ENCODE results near the gene MIA2.
A peak's percentile ranks its signal among the peaks of the same experiment; 100 is the strongest.
"Not testable (repeated sequence)": the region's sequence is repeated elsewhere in the genome, so short reads cannot be mapped to it uniquely, and the experiment has no call there.

The MIA2 gene

DNA sequence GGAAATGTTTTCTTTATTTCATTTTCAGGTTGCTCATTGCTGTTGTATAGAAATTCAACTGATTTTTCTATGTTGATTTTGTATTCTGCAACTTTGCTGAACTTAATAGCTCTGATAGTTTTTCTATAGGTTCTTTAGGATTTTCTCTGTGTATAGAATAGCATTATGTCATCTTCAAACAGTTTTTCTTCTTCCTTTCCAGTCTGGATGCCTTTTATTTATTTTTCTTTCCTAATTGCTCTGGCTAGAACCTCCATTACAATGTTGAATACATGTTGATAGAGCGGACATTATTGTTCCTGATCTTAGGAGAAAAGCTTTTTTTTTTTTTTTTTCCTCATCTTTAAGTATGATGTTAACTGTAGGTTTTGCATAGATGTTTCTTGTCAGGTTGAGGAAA, 39.2 kb downstream of the MIA2 start:
- ChIA-PET CTCF (no interaction called here), POLR2A (ENCODE audit: low non-redundant PET) (no interaction called here)
- no peak for DNase-seq (ENCODE audit: low spot score)
- no peak overlapping the region for H3K27ac ChIP-seq
- TF ChIP-seq, protein P1, sequence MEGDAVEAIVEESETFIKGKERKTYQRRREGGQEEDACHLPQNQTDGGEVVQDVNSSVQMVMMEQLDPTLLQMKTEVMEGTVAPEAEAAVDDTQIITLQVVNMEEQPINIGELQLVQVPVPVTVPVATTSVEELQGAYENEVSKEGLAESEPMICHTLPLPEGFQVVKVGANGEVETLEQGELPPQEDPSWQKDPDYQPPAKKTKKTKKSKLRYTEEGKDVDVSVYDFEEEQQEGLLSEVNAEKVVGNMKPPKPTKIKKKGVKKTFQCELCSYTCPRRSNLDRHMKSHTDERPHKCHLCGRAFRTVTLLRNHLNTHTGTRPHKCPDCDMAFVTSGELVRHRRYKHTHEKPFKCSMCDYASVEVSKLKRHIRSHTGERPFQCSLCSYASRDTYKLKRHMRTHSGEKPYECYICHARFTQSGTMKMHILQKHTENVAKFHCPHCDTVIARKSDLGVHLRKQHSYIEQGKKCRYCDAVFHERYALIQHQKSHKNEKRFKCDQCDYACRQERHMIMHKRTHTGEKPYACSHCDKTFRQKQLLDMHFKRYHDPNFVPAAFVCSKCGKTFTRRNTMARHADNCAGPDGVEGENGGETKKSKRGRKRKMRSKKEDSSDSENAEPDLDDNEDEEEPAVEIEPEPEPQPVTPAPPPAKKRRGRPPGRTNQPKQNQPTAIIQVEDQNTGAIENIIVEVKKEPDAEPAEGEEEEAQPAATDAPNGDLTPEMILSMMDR (conservative IDR thresholded peaks at IDR 0.05; ENCODE audit: low read depth) = no peak

DNA sequence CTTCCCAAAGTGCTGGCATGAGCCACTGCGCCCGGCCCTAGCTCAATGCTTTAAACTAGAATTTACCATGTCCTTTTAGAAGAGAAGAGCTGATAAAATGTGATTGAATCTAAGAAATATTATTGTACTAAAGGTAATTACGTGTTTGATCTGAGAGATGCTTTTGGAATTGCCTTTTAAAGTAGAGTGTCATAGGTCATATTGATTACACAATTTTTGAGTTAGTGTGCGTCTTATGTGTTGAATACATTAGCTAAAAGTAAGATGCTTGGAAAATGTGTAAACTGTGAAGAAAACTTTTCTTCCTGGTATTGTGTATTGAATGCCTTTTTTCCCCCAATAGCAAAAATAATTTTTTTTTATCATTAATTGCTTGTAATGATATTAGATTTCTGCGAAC, 41.7 kb downstream of the MIA2 start:
- CTCF ChIA-PET = interaction anchor here (0.8 kb wide), 1 partner anchor 155 kb away, joined by 3 read pairs; no protein-coding TSS in a partner anchor
- TF ChIP-seq, protein P1 (conservative IDR thresholded peaks at IDR 0.05; ENCODE audit: low read depth) = no peak
- DNase-seq (ENCODE audit: low spot score) = no peak
- no peak overlapping the region for H3K27ac ChIP-seq
- POLR2A ChIA-PET (ENCODE audit: low non-redundant PET) = no interaction called here

DNA sequence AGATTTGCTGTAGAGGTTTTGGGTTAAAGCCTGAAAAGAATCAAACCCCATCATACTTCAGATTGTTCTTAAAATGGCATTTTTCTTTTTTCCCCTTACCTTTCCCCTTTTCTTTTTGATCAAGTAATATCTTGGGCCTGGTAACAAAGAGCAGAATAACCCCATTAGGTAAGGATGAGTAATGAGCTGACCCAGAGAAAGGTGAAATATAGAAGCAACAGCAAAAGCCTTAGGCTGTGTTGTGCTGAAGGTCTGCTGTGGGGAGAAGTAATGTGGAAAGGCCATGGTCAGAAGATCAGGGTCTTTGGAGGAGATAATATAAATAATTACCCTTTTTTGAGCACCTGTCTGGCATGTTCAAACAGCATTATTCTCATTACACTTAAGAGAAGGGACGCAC, 42.3 kb downstream of the MIA2 start:
- POLR2A ChIA-PET (ENCODE audit: low non-redundant PET) = no interaction called here
- CTCF ChIA-PET = no interaction called here
- TF ChIP-seq, protein P1 (conservative IDR thresholded peaks at IDR 0.05; ENCODE audit: low read depth) = no peak
- DNase-seq (ENCODE audit: low spot score) = peak; percentile 8
- no peak overlapping the region for H3K27ac ChIP-seq

DNA sequence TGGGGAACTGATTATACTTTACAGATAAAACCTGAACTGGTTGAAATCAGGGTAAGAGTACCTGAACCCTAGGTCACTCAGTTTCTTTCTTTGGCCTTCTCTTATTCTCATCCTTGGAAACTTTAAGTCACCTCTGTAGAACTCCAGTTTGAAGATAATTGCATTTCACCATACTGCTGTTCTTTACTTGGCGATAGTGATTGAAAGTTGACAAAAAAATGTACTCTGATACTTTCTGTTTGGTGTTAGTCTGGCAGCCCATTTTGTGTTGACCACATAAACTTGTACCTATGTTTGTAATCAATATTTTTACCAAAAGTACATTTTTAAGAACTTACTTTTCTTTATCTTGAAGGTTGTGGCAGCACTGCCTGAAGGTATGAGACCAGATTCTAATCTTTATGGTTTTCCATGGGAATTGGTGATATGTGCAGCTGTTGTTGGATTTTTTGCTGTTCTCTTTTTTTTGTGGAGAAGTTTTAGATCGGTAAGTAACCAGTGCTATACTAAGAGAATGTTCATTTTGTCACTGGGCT, 42.9 kb downstream of the MIA2 start:
- DNase-seq (ENCODE audit: low spot score) = no peak
- ChIA-PET POLR2A (ENCODE audit: low non-redundant PET) (no interaction called here), CTCF (no interaction called here)
- TF ChIP-seq, protein P1 (conservative IDR thresholded peaks at IDR 0.05; ENCODE audit: low read depth) = no peak
- no peak overlapping the region for H3K27ac ChIP-seq

DNA sequence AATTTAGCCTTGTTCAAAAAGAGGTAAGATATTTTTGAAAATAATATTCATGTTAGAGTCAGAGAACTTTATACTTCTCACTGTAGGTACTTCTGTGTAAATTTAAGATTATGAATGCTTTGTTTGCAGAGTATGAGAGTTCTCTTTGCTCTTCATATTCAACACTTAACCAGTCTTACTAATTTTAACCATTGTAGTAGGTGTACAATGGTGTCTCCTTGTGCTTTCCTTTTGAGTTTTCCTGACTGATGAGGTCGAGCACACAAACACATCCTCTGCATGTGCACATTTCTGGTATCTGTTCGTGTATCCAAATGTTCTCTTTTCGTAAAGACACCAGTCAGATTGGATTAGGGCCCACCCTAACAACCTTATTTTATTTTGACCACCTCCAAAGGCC, 45.8 kb downstream of the MIA2 start:
- DNase-seq (ENCODE audit: low spot score) = no peak
- no peak overlapping the region for H3K27ac ChIP-seq
- ChIA-PET POLR2A (ENCODE audit: low non-redundant PET) (no interaction called here), CTCF (interaction anchor here (0.6 kb wide), 1 partner anchor 92 kb away, joined by 3 read pairs; no protein-coding TSS in a partner anchor)
- TF ChIP-seq, protein P1 (conservative IDR thresholded peaks at IDR 0.05; ENCODE audit: low read depth) = no peak

DNA sequence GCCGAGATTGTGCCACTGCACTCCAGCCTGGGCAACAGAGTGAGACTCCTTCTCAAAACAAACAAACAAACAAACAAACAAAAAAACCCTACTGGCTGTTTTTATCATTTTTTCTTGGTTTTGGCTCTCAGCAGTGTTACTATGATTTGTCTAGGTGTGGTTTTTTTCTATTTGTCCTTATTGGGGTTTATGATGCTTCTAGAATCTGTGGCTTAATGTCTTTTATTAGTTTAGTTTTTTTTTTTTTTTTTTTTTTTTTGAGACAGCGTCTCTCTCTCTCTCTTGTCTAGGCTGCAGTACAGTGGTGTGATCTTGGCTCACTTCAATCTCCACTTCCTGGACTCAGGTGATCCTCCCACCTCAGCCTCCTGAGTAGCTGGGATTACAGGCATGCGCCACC, 47.0 kb downstream of the MIA2 start:
- POLR2A ChIA-PET (ENCODE audit: low non-redundant PET); H3K27ac ChIP-seq; DNase-seq (ENCODE audit: low spot score): not testable (repeated sequence)
- CTCF ChIA-PET = interaction anchor here (0.6 to 0.7 kb wide), 2 partner anchors 9 to 117 kb away, joined by 4 to 10 read pairs; no protein-coding TSS in a partner anchor

DNA sequence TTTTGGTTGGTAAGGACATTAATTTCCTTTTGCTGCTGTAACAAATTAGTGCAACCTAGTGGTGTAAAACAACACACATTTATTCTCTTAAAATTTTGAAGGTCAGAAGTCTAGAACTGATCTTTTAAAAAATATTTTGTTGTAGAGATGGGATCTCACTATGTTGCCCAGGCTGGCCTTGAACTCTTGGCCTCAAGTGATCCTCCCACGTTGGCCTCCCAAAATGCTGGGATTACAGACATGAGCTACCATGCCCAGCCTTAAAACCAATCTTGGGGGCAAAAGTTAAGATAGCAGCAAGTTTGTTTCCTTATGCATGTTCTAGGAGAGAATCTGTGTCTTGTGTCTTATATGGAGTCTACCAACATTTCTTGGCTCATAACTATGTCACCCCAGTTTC, 55.8 kb downstream of the MIA2 start:
- TF ChIP-seq, protein P1 (conservative IDR thresholded peaks at IDR 0.05; ENCODE audit: low read depth) = no peak
- DNase-seq (ENCODE audit: low spot score) = no peak
- POLR2A ChIA-PET (ENCODE audit: low non-redundant PET) = no interaction called here
- CTCF ChIA-PET = no interaction called here
- no peak overlapping the region for H3K27ac ChIP-seq

Data from RWPE1 (cell line).